Measurements from ENCODE around the gene SPEG.

The SPEG gene

DNA sequence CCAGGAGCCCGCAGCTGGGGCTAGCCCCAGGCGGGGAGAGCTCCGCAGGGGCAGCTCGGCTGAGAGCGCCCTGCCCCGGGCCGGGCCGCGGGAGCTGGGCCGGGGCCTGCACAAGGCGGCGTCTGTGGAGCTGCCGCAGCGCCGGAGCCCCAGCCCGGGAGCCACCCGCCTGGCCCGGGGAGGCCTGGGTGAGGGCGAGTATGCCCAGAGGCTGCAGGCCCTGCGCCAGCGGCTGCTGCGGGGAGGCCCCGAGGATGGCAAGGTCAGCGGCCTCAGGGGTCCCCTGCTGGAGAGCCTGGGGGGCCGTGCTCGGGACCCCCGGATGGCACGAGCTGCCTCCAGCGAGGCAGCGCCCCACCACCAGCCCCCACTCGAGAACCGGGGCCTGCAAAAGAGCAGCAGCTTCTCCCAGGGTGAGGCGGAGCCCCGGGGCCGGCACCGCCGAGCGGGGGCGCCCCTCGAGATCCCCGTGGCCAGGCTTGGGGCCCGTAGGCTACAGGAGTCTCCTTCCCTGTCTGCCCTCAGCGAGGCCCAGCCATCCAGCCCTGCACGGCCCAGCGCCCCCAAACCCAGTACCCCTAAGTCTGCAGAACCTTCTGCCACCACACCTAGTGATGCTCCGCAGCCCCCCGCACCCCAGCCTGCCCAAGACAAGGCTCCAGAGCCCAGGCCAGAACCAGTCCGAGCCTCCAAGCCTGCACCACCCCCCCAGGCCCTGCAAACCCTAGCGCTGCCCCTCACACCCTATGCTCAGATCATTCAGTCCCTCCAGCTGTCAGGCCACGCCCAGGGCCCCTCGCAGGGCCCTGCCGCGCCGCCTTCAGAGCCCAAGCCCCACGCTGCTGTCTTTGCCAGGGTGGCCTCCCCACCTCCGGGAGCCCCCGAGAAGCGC is 49.1 kb downstream of the SPEG start:
- no peak for DNase-seq

GRCh38 chr2:219484343-219485200 is 49.9 kb downstream of the SPEG start:
- DNase-seq, result peak; percentile 36

- no peak for DNase-seq
Observed at GRCh38 chr2:219485201-219485580, 50.5 kb downstream of the SPEG start.

- no peak for DNase-seq
Observed at GRCh38 chr2:219486380-219486959, 51.8 kb downstream of the SPEG start.

- no peak for DNase-seq
Observed at GRCh38 chr2:219488149-219488843, 53.7 kb downstream of the SPEG start.

GRCh38 chr2:219488844-219489194 is 54.2 kb downstream of the SPEG start:
- DNase-seq, result no peak

DNA sequence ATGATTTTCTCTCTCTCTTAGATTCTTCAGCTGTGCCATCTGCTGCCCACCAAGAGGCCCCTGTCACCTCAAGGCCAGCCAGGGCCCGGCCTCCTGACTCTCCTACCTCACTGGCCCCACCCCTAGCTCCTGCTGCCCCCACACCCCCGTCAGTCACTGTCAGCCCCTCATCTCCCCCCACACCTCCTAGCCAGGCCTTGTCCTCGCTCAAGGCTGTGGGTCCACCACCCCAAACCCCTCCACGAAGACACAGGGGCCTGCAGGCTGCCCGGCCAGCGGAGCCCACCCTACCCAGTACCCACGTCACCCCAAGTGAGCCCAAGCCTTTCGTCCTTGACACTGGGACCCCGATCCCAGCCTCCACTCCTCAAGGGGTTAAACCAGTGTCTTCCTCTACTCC is 54.7 kb downstream of the SPEG start:
- DNase-seq, result no peak

DNA sequence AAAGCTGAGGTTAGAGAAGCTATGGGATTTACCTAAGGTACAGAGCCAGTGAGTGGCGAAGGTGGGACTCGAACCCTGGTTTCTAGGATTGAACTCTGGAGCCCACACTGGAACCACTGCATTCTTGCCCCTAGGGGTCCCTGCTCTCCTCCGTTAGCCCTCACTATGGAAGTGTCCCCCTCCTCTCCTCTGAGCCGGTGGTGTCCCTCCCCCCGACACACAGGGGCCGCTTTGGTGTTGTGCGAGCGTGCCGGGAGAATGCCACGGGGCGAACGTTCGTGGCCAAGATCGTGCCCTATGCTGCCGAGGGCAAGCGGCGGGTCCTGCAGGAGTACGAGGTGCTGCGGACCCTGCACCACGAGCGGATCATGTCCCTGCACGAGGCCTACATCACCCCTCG is 55.5 kb downstream of the SPEG start:
- no peak for DNase-seq

DNA sequence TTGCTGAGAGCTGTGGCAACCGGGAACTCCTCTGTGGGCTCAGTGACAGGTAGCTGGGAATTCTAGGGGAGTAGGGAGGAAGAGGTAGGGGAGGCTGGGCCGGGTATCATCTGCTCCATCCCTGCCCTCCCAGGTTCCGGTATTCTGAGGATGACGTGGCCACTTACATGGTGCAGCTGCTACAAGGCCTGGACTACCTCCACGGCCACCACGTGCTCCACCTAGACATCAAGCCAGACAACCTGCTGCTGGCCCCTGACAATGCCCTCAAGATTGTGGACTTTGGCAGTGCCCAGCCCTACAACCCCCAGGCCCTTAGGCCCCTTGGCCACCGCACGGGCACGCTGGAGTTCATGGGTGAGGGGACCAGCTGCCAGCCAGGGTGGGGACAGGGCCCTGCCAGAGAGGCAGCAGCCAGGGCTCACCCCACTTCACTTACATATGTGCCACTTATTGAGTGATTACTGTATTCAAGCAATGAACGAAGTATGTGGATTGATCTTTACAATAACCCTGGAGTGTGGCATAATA is 56.0 kb downstream of the SPEG start:
- no peak for DNase-seq

DNA sequence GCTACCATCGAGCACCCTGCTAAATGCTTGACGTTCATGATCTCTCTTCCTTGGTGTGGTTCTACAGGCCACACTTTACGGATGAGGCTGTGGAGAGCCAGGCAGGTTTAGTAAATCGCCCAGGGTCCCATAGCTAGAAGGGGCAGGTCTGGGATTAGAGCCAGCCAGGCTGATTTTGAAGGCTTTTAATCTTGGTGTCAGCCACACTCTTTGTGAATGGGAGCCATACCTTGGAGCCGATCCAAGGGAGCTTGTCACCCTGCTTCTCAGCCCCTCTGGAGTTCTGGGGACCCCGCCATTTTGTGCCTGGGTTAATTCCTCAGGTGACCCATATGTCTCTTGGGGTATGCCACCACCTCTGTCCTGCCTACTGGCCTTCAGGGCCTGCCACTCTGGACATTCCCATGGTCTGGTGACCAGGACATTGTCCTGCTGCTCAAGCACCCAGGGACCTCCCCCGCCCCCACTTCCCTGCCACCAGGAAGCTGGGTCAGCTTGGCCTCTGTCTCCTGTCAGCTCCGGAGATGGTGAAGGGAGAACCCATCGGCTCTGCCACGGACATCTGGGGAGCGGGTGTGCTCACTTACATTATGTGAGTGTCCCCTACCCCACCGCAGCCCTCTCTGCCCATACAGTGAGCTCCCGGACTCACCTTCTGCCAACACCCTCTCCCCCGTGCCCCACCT is 56.8 kb downstream of the SPEG start:
- no peak for DNase-seq

DNA sequence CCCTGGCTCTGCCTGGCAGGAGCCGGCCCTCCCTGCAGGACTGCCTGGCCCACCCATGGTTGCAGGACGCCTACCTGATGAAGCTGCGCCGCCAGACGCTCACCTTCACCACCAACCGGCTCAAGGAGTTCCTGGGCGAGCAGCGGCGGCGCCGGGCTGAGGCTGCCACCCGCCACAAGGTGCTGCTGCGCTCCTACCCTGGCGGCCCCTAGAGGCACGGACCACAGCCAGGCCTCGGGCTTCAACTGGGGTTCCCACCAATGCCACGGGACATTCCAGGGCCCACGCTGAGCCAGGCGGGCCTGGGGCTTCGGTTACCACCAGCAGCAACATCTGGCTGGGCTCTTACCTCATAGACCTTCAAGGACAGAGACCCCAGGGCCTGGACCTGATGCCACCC is 57.9 kb downstream of the SPEG start:
- DNase-seq, result no peak

- DNase-seq, result no peak
Observed at GRCh38 chr2:219493086-219493485, 58.4 kb downstream of the SPEG start.

- no peak for DNase-seq
Observed at GRCh38 chr2:219494952-219495530, 60.4 kb downstream of the SPEG start.

DNA sequence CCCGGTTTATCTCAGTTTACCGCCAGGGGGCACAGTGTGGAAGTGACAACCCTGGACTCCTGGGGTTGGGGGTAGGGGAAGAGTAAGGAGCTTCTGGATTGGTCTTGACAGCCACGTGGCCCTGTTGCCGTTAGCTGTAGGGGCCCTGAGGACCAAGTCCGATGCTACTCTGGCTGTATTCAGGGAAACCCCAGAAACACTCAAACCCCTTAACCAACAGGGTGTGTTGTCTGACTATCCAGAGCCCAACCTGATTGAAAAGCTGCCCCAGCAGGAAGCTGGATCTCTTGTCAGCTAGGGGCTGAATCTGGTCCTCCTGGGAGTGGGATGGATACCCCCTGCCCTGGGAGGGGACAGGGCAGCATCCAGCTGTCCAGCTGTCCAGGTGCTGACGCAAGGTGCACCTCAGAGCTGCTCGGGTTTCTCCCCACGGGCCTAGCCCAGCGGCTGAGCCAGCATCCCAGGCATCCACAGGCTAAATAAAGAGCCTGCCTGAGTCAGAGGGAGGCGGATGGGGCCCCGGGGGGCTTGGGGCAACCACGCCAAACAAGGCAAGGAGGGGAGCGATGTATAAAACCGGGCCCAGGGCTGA is 61.0 kb downstream of the SPEG start:
- DNase-seq, result peak; percentile 48

- no peak for DNase-seq
Observed at GRCh38 chr2:219496247-219496824, 61.7 kb downstream of the SPEG start.

GRCh38 chr2:219496825-219497494 is 62.3 kb downstream of the SPEG start:
- no peak for DNase-seq

DNA sequence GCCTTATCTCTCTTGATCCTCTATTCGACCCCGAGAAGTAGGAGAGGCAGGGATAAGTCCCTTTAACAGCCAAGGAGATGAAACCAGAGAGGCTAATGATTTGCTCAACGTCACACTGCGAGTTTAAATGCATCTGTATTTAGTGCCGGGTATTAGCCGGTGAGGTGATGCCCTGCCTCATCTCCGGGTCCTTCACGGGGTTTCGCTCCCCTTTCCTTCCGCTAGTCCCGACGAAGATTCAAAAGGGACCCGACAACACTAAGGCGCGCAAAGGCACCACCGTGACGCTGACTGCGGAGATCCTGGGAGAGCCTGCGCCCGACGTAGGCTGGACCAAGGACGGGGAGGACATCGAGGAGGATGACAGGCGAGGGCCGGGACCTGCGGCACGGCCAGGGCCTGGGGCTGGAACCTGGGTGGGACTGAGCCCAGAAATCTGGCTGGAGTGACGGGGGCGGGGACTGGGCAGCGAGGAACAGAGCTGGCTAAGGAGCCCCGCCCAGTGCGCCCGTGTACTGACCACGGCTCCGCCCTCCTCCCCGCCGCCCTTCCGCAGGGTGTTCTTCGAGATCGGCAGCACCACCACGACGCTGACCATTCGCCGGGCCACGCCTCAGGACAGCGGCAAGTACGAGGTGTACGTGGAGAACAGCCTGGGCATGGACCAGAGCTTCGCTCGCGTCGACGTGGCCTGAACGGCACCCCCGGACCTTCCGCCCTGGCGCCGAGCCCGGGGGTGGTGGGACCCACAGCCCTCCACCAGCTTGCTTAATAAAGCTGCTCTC is 63.0 kb downstream of the SPEG start:
- DNase-seq, result no peak

DNA sequence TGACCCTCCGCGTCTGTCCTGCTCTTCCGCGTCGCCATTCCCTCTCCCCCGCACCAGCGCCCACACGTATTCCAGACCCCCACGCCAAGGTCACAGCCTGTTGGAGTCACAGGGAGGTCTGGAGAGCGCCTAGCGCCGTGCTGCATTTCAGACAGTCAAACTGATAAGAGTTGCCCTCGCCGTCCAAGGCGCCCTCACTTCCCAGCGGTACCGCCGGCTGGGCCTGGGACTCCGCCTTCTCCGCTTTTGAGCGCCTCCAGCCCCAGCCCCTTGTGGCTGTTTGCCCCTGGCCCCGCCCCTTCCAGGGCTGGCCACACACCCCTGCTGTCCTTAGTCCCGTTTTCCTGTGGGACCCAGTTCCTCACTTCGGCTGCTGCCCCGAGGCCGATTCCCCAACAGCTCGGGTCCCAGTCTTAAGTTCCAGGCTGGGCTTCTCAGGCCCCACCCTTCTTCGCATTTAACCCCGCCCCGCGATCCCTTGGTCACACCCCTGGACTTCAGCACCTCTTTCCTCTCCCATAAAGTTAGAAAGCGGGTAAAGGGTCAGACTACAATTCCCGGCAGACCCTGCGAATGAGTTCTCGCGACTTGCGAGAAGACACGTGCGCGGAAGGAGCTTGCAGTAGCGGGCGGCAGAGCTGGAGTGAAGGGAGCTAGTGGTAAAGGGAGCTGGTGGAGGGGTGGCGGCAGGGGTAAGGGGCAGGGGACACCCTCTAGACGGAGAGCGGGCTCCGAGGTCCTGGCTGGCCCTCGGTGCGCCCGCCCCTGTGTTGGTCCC is 63.8 kb downstream of the SPEG start, which contains the start of gene GMPPA:
TSS of gene GMPPA (plus strand) at position 612 of the 778 bp plus-strand sequence. CDS start 1,085 bp downstream, outside the sequence.
- DNase-seq, result peak; percentile 89

- no peak for DNase-seq
Observed at GRCh38 chr2:219499058-219499307, 64.3 kb downstream of the SPEG start.

Data from NCI-H1105 (cell line).